HepG2 (cell line): ENCODE measurements around the gene MAP2K6. TPM values are rescaled to one million over a fixed set of nuclear protein-coding genes. Genes with fewer than 3 reads are reported as not detected.
A peak's percentile ranks its signal among the peaks of the same experiment; 100 is the strongest.

Experiments
- CHCHD3 ChIP-seq: sonication (generic); formaldehyde crosslinking; IDR thresholded peaks from 2 replicates; pipeline ENCODE4 v1.8.0; 2022; ENCODE audit warnings: mild to moderate bottlenecking, missing genetic modification reagents, moderate library complexity
- FLYWCH1 ChIP-seq: sonication (generic); formaldehyde crosslinking; IDR thresholded peaks from 2 replicates; pipeline ENCODE4 v1.8.1; 2023; ENCODE audit warnings: mild to moderate bottlenecking, missing genetic modification reagents
- FOXO1 ChIP-seq: sonication (generic); formaldehyde crosslinking; IDR thresholded peaks from 2 replicates; pipeline ENCODE4 v1.4.0; 2020; ENCODE audit warnings: missing genetic modification reagents
- HDAC1 ChIP-seq: sonication (generic); formaldehyde crosslinking; IDR thresholded peaks from 2 replicates; pipeline ENCODE4 v1.5.1; 2020; ENCODE audit warnings: mild to moderate bottlenecking, missing genetic modification reagents
- HNF4A ChIP-seq: sonication (generic); formaldehyde crosslinking; IDR thresholded peaks from 2 replicates; pipeline ENCODE4 v1.4.0; 2020; ENCODE audit warnings: missing genetic modification reagents
- MYNN ChIP-seq: sonication (generic); formaldehyde crosslinking; IDR thresholded peaks from 2 replicates; pipeline ENCODE4 v1.4.0; 2020; ENCODE audit warnings: mild to moderate bottlenecking, low read depth, missing genetic modification reagents
- NCOA2 ChIP-seq: sonication (generic); formaldehyde crosslinking; IDR thresholded peaks from 2 replicates; pipeline ENCODE4 v1.8.0; 2022; ENCODE audit warnings: inconsistent platforms
- ONECUT2 ChIP-seq: sonication (generic); formaldehyde crosslinking; IDR thresholded peaks from 2 replicates; pipeline ENCODE4 v1.4.0; 2020; ENCODE audit warnings: missing genetic modification reagents
- SKI ChIP-seq: fragments of 450-650 bp; IDR thresholded peaks from one replicate; pipeline ENCODE4 v1.6.1; 2018; ENCODE audit warnings: mild to moderate bottlenecking; ENCODE audit not compliant: partially characterized antibody
- SRY ChIP-seq: sonication (generic); formaldehyde crosslinking; IDR thresholded peaks from 2 replicates; pipeline ENCODE4 v1.8.0; 2022; ENCODE audit warnings: mild to moderate bottlenecking, missing genetic modification reagents
- TERF1 ChIP-seq: sonication (generic); formaldehyde crosslinking; IDR thresholded peaks from 2 replicates; pipeline ENCODE4 v1.8.0; 2022; ENCODE audit warnings: mild to moderate bottlenecking, missing genetic modification reagents, moderate library complexity
- ZBTB14 ChIP-seq: sonication (generic); formaldehyde crosslinking; IDR thresholded peaks from 2 replicates; pipeline ENCODE4 v1.4.0; 2020; ENCODE audit warnings: missing genetic modification reagents
- ZBTB7B ChIP-seq: sonication (generic); formaldehyde crosslinking; IDR thresholded peaks from 2 replicates; pipeline ENCODE4 v1.4.0; 2020; ENCODE audit warnings: missing genetic modification reagents
- ZNF335 ChIP-seq: sonication (generic); formaldehyde crosslinking; IDR thresholded peaks from 2 replicates; pipeline ENCODE4 v1.4.0; 2020; ENCODE audit warnings: missing genetic modification reagents
- ZNF431 ChIP-seq: sonication (generic); formaldehyde crosslinking; IDR thresholded peaks from 2 replicates; pipeline ENCODE4 v1.9.0; 2022; ENCODE audit warnings: missing genetic modification reagents, low read depth, mild to moderate bottlenecking, borderline replicate concordance
- ZNF441 ChIP-seq: sonication (generic); formaldehyde crosslinking; IDR thresholded peaks from 2 replicates; pipeline ENCODE4 v1.7.0; 2021; ENCODE audit warnings: missing genetic modification reagents, borderline replicate concordance
- ZNF552 ChIP-seq: sonication (generic); formaldehyde crosslinking; IDR thresholded peaks from 2 replicates; pipeline ENCODE4 v1.9.0; 2022; ENCODE audit warnings: missing genetic modification reagents, mild to moderate bottlenecking, borderline replicate concordance
- ZNF850 ChIP-seq: sonication (generic); formaldehyde crosslinking; conservative IDR thresholded peaks from 2 replicates; pipeline ENCODE4 v1.9.0; 2021; ENCODE audit warnings: mild to moderate bottlenecking, missing genetic modification reagents
- polyA plus RNA-seq, 8 experiments: library from polyadenylated mRNA; depleted of rRNA in 3 of 8; stranded (reverse) in 7 of 8; unstranded in 1 of 8; fragments of >200 nt; fragmentation: Illumina TruSeq in 4 of 8; extraction: Trizol in 4 of 8; gene quantifications; 2 replicates each; pipeline versions ENCODE4 v1.2.1 to v1.2.3, GENCODE V29; 2011 to 2016; ENCODE audit warnings: low read depth in 4 of 8, missing spikeins in 1 of 8, mixed read lengths in 1 of 8; ENCODE audit not compliant: insufficient read depth in 1 of 8
- total RNA-seq, 5 experiments: library from RNA; depleted of rRNA; stranded (reverse); fragments of >200 nt; fragmentation: Illumina TruSeq; extraction: Trizol; gene quantifications; 2 replicates each; pipeline ENCODE4 v1.2.3, GENCODE V29; 2016; ENCODE audit warnings: low read depth in 1 of 5
- TF ChIP-seq, protein P1 (sequence below): sonication (generic); formaldehyde crosslinking; IDR thresholded peaks from 2 replicates; pipeline ENCODE4 v1.5.0; 2020; ENCODE audit warnings: missing genetic modification reagents
- TF ChIP-seq, protein P2 (sequence below): sonication (generic); formaldehyde crosslinking; IDR thresholded peaks from 2 replicates; pipeline ENCODE4 v1.4.0; 2020; ENCODE audit warnings: missing genetic modification reagents
- TF ChIP-seq, protein P3 (sequence below): IDR thresholded peaks from 2 replicates; pipeline ENCODE4 v1.6.1; 2016; ENCODE audit warnings: missing genetic modification reagents, missing compliant biosample characterization
- TF ChIP-seq, protein P4 (sequence below): sonication (generic); formaldehyde crosslinking; IDR thresholded peaks from 2 replicates; pipeline ENCODE4 v1.8.0; 2022; ENCODE audit warnings: mild to moderate bottlenecking, missing genetic modification reagents; ENCODE audit not compliant: insufficient replicate concordance

Gene MAP2K6
- total and polyA plus RNA-seq, 2 of the 13 experiments (the other 11 are each of a cell fraction or from before 2014, with no cell fraction given), result 5.1 to 33.6 TPM

GRCh38 chr17:69477204-69477902 lies 62.9 kb downstream of the MAP2K6 start (continued):
- TF ChIP-seq, protein P1, sequence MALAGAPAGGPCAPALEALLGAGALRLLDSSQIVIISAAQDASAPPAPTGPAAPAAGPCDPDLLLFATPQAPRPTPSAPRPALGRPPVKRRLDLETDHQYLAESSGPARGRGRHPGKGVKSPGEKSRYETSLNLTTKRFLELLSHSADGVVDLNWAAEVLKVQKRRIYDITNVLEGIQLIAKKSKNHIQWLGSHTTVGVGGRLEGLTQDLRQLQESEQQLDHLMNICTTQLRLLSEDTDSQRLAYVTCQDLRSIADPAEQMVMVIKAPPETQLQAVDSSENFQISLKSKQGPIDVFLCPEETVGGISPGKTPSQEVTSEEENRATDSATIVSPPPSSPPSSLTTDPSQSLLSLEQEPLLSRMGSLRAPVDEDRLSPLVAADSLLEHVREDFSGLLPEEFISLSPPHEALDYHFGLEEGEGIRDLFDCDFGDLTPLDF (CRISPR knock-in tag), result no peak
- peak; percentile 28 for TF ChIP-seq SKI
- peak; percentile 56; the same call in 1 of the 2 replicates for TF ChIP-seq ZNF441
- TF ChIP-seq, protein P2, sequence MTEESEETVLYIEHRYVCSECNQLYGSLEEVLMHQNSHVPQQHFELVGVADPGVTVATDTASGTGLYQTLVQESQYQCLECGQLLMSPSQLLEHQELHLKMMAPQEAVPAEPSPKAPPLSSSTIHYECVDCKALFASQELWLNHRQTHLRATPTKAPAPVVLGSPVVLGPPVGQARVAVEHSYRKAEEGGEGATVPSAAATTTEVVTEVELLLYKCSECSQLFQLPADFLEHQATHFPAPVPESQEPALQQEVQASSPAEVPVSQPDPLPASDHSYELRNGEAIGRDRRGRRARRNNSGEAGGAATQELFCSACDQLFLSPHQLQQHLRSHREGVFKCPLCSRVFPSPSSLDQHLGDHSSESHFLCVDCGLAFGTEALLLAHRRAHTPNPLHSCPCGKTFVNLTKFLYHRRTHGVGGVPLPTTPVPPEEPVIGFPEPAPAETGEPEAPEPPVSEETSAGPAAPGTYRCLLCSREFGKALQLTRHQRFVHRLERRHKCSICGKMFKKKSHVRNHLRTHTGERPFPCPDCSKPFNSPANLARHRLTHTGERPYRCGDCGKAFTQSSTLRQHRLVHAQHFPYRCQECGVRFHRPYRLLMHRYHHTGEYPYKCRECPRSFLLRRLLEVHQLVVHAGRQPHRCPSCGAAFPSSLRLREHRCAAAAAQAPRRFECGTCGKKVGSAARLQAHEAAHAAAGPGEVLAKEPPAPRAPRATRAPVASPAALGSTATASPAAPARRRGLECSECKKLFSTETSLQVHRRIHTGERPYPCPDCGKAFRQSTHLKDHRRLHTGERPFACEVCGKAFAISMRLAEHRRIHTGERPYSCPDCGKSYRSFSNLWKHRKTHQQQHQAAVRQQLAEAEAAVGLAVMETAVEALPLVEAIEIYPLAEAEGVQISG (CRISPR knock-in tag), result no peak
- no peak for TF ChIP-seq MYNN
- TF ChIP-seq NCOA2 (CRISPR knock-in tag), result 0 out of 2 replicates have a peak, but pooled peaks have one; percentile 19
- no peak for TF ChIP-seq TERF1
- TF ChIP-seq ZBTB14 (CRISPR knock-in tag), result no peak
- TF ChIP-seq ZNF552 (CRISPR knock-in tag), result no peak
- TF ChIP-seq HDAC1, result 0 out of 2 replicates have a peak, but pooled peaks have one; percentile 30
- TF ChIP-seq ZBTB7B, result no peak
- no peak for TF ChIP-seq SRY
- TF ChIP-seq FLYWCH1 (CRISPR knock-in tag), result no peak
- TF ChIP-seq HNF4A (CRISPR knock-in tag), result peak; percentile 67
- 0 out of 2 replicates have a peak, but pooled peaks have one; percentile 9 for TF ChIP-seq FOXO1 (CRISPR knock-in tag)
- TF ChIP-seq, protein P3, sequence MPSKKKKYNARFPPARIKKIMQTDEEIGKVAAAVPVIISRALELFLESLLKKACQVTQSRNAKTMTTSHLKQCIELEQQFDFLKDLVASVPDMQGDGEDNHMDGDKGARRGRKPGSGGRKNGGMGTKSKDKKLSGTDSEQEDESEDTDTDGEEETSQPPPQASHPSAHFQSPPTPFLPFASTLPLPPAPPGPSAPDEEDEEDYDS (CRISPR knock-in tag), result 0 out of 2 replicates have a peak, but pooled peaks have one; percentile 17
- TF ChIP-seq CHCHD3, result no peak
- TF ChIP-seq, protein P4, sequence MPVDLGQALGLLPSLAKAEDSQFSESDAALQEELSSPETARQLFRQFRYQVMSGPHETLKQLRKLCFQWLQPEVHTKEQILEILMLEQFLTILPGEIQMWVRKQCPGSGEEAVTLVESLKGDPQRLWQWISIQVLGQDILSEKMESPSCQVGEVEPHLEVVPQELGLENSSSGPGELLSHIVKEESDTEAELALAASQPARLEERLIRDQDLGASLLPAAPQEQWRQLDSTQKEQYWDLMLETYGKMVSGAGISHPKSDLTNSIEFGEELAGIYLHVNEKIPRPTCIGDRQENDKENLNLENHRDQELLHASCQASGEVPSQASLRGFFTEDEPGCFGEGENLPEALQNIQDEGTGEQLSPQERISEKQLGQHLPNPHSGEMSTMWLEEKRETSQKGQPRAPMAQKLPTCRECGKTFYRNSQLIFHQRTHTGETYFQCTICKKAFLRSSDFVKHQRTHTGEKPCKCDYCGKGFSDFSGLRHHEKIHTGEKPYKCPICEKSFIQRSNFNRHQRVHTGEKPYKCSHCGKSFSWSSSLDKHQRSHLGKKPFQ (CRISPR knock-in tag), result no peak
- no peak for TF ChIP-seq ZNF335 (CRISPR knock-in tag)
- no peak for TF ChIP-seq ONECUT2 (CRISPR knock-in tag)
- TF ChIP-seq ZNF850 (CRISPR knock-in tag), result no peak
- 0 out of 2 replicates have a peak, but pooled peaks have one; percentile 37 for TF ChIP-seq ZNF431
